SIG-M5 (cell line): ENCODE results near the gene LPAR5.

Experiments
- DNase-seq: peaks from one replicate; lab custom pipeline; 2025; lab: John Stamatoyannopoulos, UW

LPAR5 gene

DNA sequence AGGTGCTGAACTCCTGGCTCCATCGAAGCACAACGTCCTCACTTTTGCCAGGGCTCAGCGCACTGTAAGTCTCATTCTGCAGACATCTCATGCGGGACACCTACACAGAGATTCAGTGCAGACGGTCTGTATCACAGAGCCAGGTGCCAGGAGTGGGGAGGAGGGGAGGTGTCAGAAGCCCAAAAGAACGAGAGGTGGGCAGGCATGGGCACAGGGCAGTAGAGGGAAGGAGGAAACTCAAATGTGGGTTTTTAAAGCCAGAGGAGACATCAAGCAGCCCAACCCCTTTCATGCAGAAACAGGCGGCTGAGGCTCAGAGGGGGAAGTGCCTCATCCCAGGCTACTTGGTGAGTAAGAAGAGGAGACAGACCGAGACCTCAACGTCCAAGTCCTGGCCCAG lies 2.5 kb upstream of the LPAR5 start:
- DNase-seq: no peak

DNA sequence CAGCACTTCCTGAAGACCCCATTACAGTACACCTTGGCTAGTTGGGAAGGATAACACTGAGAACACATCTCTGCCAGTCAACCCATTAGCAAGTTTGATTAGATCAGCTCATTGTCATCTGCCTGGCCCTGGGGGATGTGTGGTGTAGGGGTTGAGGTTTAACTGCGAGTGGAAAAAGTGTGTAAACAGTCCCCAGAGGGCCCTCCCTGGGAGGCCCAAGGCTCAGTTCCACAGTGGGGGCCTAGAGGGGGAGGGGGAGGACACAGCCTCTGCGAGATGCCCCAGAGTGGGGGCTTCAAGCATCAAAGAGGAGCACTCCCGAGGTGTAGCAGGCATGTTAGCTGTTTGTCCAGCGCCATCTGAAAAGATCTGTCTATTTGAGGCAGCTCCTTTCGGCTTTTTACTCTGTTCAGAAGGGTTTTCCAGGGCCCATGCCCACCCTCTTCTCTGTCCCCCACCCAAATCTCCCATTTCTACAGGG lies 344 bp downstream of the LPAR5 start:
- no peak for DNase-seq

DNA sequence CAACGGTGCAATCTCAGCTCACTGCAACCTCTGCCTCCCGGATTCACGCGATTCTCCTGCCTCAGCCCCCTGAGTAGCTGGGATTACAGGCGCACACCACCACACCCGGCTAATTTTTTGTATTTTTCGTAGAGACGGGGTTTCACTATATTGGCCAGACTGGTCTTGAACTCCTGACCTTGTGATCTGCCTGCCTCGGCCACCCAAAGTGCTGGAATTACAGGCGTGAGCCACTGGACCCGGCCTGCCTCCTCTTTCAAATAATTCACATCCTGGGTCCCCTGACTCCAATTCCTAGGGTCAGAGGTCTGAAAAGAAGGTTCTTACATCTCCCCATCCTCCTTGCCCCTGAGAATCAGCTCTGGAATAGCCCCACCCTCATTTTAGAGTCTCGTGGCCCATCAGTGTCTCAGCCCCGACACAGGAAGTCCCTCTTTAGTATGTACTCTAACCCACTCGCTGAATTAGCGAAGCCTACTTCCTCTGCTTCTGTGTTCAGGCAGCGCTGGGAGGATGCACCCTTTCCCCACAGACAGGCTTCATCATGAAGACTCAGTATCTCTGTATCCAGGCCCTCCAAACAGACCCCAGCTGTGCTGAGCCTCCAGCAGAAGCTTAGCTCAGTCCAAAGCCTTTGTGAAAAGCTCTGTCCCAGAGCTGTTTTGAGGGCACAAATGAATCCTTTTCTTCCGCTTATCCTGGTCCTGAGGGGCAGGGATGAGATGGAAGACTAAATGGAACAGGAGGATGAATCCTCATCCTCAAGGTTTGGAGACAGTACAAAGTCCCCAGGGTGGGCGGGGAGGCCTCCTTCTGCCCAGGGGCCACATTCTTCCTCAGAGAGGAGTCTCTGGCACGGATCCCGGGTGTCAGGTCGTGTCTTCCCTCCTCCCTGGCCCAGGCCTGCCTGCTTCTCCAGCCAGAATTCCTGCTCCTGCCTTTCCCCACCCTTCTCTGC lies 3.5 kb downstream of the LPAR5 start:
- no peak for DNase-seq

- DNase-seq: no peak
These were observed 4.2 kb downstream of the LPAR5 start for GRCh38 chr12:6631549-6631961.

DNA sequence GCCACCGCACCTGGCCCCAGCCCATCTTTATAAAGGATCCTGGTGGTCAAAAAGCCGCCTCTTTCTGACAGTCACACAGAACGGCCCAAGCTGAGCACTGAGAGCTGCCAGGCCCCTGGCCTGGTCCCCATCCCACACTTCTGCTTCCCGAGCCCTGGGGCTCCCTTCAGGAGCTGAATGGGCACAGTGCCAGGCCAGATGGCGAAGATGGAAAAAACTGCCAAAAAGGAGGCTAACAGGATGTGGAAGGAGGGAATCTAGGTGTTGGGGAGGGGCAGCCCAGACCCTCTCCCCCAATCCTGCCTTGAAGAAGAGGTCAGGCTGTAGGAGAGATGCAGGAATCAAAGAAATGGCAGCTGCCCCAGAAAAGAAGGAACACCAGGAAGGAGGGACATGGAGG lies 5.0 kb downstream of the LPAR5 start:
- no peak for DNase-seq

GRCh38 chr12:6627616-6628015 lies 8.1 kb downstream of the LPAR5 start:
- no peak for DNase-seq

GRCh38 chr12:6626654-6627283 lies 9.0 kb downstream of the LPAR5 start:
- no peak for DNase-seq

DNA sequence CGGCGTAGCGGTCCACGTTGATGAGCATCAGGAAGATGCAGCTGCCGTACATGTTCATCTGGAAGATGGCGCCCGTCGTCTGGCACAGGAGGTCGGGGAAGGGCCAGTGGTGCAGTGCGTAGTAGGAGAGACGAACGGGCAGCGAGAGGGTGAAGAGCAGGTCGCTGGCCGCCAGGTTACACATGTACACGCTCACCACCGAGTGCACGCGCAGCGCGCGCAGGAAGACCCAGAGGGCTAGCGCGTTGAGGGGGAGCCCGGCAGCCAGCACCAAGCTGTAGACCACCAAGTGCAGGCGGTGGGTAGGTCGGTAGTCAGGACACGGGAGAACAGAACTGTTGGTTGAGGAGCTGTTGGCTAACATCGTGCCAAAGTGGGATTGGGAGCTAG lies 14.9 kb downstream of the LPAR5 start:
- DNase-seq: no peak

DNA sequence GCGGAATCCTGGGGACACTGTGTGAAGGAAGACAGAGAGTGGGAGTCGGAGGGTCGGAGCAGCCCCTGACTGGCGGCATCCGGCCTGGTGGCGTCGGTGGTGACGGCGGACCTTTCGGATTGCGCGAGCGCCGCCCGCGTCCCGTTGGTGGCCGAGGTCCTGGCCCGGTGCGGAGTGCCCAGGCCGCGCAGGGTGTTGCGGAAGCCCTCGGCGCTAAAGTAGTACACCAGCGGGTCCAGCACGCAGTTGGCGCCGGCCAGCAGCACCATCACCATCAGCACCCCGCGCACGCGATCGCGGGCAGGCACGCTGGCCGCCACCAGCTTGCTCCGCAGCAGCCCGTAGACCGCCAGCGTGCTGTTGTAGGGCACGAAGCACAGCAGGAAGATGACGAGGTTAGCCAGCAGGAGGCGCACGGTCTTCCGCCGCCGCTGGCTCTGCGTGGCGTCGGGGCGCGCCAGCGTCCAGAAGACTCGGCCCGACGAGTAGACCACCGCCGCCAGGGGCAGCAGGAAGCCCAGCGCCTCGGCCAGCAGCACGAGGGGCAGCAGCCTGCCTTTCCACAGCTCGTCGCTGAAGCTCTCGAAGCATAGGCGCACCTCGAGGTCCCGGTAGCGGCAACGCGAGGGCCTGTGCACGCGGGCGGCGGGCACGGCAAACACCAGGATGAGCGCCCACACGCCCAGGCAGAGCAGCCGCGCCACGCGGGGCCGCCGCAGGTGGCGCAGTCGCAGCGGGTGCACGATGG lies 15.4 kb downstream of the LPAR5 start:
- no peak for DNase-seq

DNA sequence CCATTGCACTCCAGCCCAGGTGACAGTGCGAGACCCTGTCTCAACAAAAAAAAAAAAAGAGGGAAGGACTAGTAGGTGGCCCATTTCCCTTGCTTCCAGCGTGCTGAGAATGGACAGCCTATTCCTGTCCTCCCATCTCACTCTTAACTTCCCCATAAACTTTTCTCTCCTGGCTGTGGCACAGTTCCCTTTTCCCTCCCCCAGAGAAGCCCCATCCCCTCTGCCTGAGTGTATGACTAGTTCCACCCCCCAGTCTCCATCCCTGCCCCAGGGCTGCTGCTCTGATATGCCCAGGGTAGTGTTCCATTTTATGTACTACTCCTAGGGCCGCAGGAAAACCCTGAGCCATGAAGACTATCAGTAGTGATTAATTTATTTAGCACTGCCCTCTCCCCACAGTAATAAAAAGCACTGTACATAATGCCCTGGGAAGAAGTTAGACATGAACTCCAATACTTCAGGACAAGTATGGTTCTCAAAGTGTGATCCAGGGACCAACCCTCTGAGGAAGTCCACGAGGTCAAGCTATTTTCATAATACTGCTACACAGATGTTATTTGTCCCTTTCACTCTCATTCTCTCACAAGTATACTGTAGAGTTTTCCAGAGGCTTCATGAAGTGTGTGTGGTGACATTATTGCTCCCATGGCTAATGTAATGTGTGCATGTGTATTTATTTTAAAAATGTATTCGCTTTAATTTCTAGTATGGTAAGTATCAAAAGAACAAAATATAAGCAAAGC lies 17.1 kb downstream of the LPAR5 start:
- DNase-seq: no peak

DNA sequence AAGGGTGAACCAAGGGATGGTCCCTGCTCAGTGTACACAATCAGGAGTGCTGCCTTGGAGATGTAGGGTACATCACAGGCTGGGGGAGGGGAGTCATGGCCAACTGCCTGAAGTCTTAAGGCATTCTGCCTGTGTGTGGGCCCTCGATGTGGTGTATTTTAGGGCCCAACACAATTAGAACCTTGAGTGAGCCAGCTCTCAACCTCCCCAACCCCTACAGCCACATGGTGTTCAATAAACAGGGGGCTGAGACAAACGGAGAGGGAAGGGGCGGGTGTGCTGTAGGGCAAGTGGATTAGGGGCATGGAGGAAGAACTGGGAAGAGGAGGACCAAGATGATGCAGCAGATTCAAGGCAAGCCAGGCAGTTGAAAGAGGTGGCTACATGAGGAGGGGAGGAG lies 20.0 kb downstream of the LPAR5 start:
- no peak for DNase-seq

DNA sequence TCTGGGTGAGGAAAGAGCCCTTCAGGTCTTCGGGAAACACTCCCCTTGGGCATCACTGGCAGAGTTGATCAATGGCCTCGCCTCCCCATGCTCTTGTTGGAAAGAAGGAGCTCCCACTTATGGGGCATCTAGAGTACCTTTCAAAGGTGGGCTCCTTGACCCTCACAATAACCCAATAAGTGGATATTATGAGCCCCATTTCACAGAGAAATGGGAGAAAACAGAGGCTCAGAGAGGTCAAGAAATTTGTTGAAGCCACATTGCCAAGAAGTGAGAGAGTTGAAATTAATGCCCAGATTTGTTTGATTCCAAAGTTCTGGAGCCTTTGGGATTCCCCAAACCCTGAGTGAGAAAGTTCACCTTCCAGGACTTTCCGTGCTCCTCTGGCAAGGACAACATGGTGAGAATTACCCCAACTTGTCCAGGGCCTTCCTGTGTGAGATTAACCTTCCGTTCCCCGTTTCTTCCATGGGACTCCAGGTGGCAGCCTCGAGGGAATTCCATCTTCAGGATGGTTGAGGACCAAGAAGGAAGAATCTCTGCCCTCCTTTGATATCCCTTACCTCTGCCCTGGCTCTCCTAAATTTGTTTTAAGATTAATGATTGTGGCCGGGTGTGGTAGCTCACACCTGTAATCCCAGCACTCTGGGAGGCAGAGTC lies 21.1 kb downstream of the LPAR5 start:
- DNase-seq: no peak

DNA sequence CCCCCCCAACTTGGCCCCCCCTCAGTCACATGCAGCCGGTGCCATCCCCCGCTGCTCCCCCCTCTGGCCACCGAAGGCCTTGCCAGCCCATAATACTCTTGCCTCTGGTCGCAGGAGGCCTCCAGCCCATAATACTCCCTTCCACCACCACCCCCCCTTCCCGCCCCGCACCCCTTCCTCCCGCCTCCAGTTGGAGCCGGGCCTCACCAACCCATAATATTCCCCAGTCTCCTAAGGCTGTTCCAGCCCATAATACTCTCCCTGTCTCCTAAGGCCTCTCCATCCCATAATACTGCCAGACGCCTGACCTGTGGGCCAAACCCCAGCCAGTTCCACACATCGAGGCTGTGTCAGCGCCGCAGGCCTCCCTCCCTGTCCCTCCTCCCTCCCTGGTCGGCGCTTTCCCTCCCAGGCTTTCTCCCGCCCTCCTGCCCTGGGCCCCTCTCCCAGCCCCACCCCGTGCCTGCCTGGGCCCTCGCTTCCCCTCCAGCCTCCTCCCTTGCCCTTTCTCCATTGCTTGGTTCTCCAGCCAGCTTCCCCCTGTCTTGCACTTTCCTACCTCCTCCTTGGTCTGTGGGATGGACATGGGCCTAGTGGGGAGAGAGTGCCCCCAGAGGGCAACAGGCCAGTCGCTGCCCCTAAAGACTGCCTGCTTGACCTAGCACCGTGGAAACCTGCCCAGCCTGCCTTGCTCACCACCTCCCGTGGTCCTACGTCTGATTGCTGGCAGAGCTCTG lies 21.8 kb downstream of the LPAR5 start:
- DNase-seq: peak; percentile 93

GRCh38 chr12:6613015-6613775 lies 22.6 kb downstream of the LPAR5 start:
- no peak for DNase-seq

DNA sequence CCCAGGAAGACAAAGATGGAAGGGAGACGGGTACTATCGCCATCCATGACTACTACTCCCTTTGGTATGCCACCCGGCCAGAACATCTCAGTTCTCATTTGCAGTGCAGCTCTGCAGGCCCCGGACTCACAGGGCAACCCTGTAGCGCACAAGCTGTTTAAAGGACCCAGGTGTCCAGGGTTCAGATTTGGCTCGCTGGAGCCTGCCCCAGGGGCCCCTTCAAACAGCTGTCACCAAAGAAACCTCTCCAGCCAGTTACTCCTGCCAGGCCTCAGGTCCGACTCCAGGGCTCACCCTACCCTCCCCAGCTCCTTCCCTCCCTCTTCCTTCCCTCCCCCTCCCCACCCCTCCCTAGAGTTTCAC lies 23.1 kb downstream of the LPAR5 start:
- DNase-seq: no peak

- DNase-seq: no peak
These were observed 23.5 kb downstream of the LPAR5 start for GRCh38 chr12:6612247-6612646.

DNA sequence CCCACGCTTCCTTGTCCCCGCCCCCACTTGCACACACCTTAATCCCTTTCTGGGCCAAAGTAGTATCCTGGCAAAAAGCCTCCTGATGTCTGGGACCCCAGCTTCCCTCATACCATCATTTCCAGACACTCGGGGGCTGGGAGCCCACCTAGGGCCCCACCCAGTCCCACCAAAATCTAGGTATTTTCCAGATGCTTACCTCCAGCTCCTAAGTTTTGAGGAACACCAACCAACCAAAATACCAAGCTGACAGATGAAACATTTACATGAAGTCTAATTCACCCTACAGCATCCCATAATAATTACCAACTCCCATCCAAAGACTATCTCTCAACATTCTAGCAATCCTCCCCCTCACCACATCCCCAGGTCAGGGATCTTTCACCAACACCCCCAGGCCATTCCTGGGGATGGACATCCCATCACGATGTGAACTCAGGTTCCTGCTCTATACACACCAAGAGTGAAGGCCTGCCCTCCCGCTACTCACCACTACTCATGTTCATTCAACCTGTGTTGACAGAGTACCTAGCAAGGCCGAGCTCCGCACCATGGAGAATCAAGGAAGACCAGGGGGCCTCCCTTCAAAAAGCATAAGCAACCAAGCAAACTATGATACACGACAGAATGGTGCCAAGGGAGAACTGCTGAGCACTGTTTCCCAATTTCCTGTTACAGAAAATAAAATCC lies 27.0 kb downstream of the LPAR5 start:
- DNase-seq: no peak

DNA sequence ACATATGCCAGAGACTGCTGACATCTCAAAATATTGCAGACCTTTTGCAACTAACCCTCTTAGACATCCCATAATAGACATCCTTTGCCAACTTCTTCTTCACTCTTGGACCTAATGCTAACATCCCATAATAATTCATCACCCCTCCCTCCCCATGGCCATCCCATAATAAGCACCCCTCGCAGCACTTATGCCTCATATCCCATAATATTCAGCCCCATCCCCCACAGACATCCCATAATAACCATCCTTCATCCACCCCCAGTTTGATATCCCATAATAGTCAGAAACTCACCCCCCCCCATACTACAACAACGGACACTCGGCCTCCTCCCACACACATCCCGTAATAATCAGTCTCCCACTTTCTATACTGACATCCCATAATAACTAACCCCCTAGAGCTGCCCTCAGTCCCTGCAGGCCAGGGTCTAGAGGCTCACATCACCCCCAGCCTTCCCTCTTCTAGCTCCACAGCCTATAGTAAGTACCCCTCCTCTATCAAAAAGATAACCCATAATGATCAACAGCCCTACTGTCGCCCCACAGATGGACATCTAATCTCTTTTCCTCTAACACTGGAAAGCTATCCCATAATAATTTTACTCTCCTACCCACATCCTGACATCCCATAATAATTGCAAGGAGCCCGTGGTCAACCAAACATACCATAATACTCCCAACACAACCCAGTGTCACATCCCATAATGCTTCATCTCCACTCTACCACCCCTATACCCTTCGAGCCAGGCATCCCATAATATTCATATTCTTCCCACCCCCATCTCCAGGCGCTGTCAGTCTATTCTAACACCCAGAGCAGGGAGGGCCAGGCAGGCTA lies 27.8 kb downstream of the LPAR5 start:
- no peak for DNase-seq
